KG1 (cell line): Measurements from ENCODE around the gene POLD3.

Experiments
- DNase-seq: peaks from one replicate; lab custom pipeline; 2025; lab: John Stamatoyannopoulos, UW

POLD3 gene

GRCh38 chr11:74592441-74593362, at the start of gene POLD3:
Gene POLD3, plus strand, starts transcription at chr11:74592582. Its CDS starts 77 bp downstream, at chr11:74592659.
- DNase-seq: peak; percentile 88

DNA sequence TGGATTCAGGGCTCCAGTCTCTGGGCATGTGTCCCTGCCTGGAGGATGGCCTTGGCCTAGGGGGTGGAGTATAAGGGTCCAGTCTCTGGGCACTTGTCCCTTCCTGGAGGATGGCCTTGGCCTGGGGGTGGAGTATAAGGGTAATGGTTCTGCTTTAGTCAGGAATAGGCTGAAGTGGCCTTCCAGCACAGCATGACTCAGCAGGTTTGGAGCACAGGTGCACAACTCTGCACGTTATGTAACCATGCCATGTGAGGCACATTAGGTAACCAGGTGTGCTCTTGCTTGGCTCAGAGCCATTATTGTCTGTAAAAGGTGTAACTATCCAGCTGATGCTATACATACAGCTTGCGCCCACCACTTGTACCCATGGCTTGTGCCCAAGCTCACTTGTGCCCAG, 48.4 kb upstream of the POLD3 start:
- no peak for DNase-seq

DNA sequence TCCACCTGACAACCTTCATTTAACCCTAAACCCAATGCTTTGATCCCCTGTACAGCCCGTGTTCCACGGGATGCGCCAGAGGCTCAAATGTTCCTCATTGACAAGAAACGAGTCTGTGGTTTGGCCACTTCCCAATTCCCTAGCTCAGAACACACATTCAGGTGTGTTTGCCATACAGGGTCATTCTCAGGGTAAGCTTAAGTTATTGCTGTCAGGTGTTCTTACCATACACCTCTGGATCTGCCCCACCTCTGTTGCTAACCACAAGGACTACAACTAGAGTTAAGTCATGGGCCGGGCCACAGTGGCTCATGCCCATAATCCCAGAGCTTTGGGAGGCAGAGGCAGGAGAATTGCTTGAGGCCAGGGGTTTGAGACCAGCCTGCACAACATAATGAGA, 45.6 kb upstream of the POLD3 start:
- DNase-seq: no peak

DNA sequence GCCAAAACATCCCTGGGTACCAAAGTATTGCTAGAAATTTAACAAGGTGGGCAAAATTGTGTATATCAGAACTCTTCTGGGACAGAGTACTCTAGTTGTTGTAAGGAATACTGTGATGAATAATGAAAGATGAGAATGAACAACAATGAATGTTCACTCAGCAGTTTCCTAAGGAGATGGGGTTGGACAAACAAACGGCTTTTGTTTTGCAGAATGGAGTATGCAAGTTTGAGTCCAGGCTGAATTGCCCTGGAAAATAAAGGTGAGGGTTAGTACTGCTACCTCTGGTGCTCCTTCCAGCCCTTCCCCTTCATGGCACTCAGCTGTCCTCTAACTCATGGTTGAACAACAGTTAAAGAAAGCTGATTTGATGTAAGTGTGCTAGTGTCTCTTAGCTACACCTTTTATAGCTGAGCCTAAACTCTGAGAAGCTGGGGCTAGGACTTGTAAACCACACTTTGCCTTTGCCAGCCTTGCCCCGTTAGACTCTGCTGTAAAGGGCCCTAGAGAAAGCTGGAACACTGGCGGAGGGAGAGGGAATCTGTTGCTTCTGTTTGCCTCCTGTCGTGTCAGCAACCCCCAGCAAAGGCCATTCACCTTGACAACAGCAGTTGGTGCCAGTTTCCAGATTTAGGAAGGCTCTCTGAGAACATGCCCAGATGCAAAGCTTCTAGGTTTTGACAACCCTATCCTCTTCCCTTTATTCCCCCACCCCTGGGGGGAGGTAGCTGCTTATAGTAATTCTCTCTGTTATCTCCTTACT, 41.2 kb upstream of the POLD3 start:
- no peak for DNase-seq

DNA sequence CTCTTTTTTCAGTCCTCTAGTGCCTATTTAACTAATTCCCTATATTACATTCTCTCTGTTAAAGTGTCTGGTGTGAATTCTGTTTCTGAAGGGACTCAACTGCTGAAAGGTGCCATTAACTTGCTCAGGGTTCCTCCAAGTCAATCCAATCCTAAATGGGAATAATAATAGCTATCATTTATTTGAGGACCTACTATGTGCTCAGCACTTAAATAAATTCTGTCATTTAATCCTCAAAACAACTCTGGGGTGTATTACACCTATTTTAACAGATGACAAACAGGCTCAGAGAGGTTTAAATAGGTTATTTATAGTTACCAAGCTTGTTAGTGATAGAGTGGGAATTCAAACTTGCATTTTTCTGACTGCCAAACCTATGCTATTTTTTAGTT, 40.6 kb upstream of the POLD3 start:
- no peak for DNase-seq

GRCh38 chr11:74557526-74557925, 34.9 kb upstream of the POLD3 start:
- DNase-seq: no peak

- no peak for DNase-seq
Measured at GRCh38 chr11:74559110-74559933, 33.1 kb upstream of the POLD3 start.

GRCh38 chr11:74559934-74560309, 32.5 kb upstream of the POLD3 start:
- DNase-seq: no peak

DNA sequence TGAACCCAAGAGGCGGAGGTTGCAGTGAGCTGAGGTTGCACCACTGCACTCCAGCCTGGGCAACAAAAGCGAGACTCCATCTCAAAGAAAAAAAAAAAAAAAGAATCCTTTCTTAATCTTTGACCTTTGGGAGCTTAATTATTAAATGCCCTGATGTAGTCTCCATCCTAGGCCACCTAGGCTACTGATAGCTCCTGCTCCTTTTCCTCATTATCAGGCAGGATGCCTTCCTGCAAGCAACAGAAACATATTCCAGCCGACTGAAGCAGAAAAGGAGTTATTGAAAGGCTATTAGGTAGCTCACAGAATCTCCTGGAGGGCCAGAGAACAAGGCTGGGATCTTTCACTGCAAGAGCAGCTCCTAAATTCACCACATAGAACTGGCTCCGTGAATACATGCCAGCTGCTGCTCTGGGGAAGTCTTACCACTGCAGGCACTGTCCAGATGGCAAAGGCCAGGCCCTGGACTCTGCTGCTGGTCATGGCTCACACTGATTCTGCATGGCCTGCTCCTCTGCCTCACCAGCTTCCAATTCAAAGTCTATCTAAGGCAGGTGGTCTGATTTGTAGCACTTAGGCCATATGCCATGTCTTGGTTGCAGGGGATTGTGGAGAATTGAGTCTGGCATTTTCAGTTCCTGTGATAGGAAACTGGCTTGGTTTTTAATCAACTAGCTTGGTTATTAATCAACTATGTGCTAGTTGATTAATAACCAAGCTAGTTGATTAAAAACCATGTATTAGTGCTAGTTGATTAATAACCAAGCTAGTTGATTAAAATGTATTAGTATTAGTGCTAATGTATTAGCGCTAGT, 26.0 kb upstream of the POLD3 start:
- no peak for DNase-seq

GRCh38 chr11:74568028-74568427, 24.4 kb upstream of the POLD3 start:
- DNase-seq: no peak

DNA sequence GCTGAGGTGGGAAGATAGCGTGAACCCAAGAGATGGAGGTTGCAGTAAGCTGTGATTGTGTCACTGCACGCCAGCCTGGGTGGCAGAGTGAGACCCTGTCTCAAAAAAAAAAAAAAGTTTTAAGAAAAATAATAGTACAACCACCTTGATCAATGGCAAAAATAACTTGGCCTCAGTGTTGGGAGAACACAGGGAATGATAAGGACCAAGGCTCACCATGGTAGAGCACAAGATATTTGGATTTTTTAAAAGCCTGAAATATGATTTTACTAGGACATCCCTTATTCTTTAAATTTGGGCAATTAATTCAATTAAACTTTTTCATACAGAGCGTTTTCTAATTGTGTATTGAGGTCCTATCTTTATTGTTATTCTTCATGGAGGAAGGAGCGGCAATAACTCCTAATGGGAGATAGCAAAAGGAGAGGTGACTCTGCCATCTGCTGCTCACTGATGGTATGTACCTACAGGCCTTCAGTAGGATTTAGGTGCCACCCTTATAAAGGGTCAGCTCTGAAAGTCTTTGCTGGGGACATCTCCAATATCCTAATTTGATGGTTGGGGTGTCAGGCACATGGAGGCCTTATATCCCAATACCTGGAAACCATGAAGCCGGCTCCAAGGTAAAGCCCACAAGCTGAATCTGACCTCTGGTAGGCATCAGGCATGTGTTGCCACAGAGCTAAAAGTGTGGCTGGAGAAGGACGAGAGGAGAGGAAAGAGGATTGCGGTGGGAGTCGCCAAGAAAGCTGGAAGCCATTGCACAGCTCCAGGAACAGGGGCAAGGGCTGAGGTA, 21.9 kb upstream of the POLD3 start:
- no peak for DNase-seq

GRCh38 chr11:74571062-74571399, 21.4 kb upstream of the POLD3 start:
- DNase-seq: no peak

DNA sequence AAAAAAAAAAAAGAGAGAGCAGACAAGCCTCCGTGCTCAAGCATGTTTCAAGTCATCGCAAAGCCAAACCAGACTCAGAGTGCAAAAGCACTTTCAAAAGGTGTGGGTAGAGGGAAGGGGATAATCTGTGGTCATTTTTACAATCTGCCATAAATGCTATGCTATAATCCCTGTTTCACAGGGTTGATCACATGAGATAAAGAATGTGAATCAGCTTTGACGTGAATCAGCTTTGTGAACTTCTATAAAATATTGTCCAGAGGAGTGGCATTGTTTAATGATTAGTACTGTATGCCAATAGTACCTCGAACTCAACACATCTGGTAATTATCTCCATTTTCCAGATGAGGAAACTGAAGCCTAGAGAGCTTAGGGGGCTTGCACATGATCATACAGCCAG, 20.0 kb upstream of the POLD3 start:
- no peak for DNase-seq

GRCh38 chr11:74574563-74574962, 17.8 kb upstream of the POLD3 start:
- no peak for DNase-seq

GRCh38 chr11:74575999-74576398, 16.4 kb upstream of the POLD3 start:
- DNase-seq: no peak

DNA sequence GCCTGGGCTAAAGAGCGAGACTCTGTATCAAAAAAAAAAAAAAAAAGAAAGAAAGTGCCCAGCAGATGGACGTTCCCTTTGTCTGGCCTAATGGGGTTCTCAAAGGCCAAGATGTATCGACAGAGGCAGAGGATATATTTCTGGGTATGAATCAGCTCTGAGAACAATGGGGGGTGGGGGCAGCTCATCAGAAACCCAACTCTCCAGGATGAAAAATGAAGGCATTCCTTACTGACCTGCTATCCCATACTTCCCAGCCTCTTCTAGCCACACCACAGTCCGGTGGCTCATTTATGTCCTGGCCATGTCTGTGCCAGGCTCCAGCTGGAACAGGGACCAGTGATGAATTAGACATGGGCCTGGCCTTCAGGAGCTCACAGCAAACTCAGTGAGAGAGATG, 15.2 kb upstream of the POLD3 start:
- DNase-seq: no peak

GRCh38 chr11:74577624-74578396, 14.6 kb upstream of the POLD3 start:
- DNase-seq: no peak

DNA sequence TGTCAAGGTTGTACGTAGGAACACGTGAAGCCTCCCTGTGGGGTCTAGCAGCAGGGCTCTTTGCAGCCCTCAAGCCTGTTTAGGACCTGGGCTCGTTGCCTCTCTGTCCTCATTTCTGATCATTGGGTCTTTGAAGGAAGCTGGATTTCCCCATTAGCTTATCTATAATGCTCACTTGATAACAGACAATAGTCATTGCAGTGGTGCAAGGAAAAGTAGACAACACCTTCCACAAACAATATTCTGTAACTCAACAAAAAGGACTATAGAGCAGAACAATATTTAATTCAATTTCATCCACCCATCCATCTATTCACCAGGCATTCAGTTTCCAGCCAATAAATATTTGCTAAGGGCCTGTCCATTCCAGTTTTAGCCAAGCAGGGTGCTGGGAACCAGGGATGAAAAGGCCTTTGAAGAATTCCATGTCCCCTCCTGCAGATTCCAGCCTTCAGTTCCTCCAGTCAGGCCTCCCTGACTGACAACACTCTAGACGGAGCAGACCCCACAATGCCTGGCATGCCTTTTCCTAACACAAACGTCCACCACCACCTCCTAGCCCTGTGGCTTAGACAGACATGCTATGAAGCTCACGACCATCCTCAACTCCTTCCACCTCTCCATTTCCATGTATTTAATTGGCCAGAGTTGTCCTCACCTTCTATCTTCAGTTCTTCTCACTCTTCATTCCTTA, 12.7 kb upstream of the POLD3 start:
- no peak for DNase-seq

GRCh38 chr11:74581954-74582547, 10.3 kb upstream of the POLD3 start:
- DNase-seq: no peak
